Adrenal gland (tissue), 12 donors: ENCODE data around the gene PTGIS. TPM values are rescaled to one million over a fixed set of nuclear protein-coding genes. Genes with fewer than 3 reads are reported as not detected.

ENCODE experiments used
- DNase-seq, 7 donors: peaks; one replicate each; pipeline ENCODE4 v3.0.0-alpha.2; 2019 to 2020
- H3K27ac ChIP-seq, 5 donors: fragments of 200-600 bp; sonication (generic) in 4 of 5; 1 replicate in 3 of 5; 2 replicates in 2 of 5; pipeline versions ENCODE4 v1.5.1 to v1.8.0; 2016 to 2020; ENCODE audit warnings: mild to moderate bottlenecking in 1 of 5
- H3K27me3 ChIP-seq: fragments of 200-600 bp; 2 replicates; pipeline ENCODE4 v1.8.0; 2021
- H3K36me3 ChIP-seq, 2 donors: fragments of 200-600 bp; replicated peaks in 1 of 2; 1 replicate in 1 of 2; 2 replicates in 1 of 2; pipeline versions ENCODE4 v1.5.1 to v1.8.0; 2018 to 2022
- H3K4me1 ChIP-seq, 2 donors: fragments of 200-600 bp; replicated peaks in 1 of 2; 1 replicate in 1 of 2; 2 replicates in 1 of 2; pipeline versions ENCODE4 v1.5.1 to v1.8.0; 2018 to 2021
- H3K4me3 ChIP-seq, 4 donors: fragments of 200-600 bp; sonication (generic) in 3 of 4; one replicate each; pipeline ENCODE4 v1.5.1; 2016 to 2018
- H3K9me3 ChIP-seq, 3 donors: fragments of 200-600 bp; sonication (generic) in 1 of 3; replicated peaks in 1 of 3; 1 replicate in 2 of 3; 2 replicates in 1 of 3; pipeline versions ENCODE4 v1.5.1 to v1.8.0; 2016 to 2021
- POLR2A ChIP-seq, 2 donors: fragments of 450-650 bp; IDR thresholded peaks; one replicate each; pipeline ENCODE4 v1.6.1; 2017; ENCODE audit warnings: antibody characterized with exemption in 2 of 2, mild to moderate bottlenecking in 2 of 2, moderate library complexity in 1 of 2
- WGBS, 4 donors: extraction: QIAGEN DNeasy Blood & Tissue Kit in 2 of 4; methylation state at CpG; one replicate each; pipeline versions ENCODE4 v1.1.5 to v1.1.7; 2013 to 2017; 5-methylcytosine and 5-hydroxymethylcytosine counted together
- intact Hi-C, 2 donors: fragments of 100-400 bp; cut with DNase I; formaldehyde crosslinking; loops; one replicate each; pipeline versions ENCODE4 v1.14.1 to v1.15.0; 2022 to 2023
- polyA plus RNA-seq, 3 donors: library from polyadenylated mRNA; stranded (reverse); fragments of 200-250 nt in 2 of 3; fragments of 350-450 nt in 1 of 3; fragmentation: Illumina TruSeq in 1 of 3; extraction: RNeasy Lipid Tissue Mini Kit (QIAGEN cat#74804) in 1 of 3; gene quantifications; one replicate each; pipeline ENCODE4 v1.2.3, GENCODE V29; 2013 to 2014
- total RNA-seq, 9 donors: library from RNA; depleted of rRNA in 4 of 9; stranded (reverse); fragments of >200 nt in 4 of 9; fragments of 120-200 nt in 1 of 9; fragmentation: NEBNext Ultra II Directional in 1 of 9; extraction: Animal tissue kit (Norgen Biotek cat#: 25700) in 1 of 9; gene quantifications; one replicate each; pipeline versions ENCODE4 v1.1.0 to v1.2.4, GENCODE V29; 2013 to 2023
- TF ChIP-seq, protein P1 (sequence below), 6 experiments: fragments of 450-650 bp in 4 of 6; fragments of 200-600 bp in 2 of 6; sonication (generic) in 1 of 6; IDR thresholded peaks; 1 replicate in 5 of 6; 2 replicates in 1 of 6; pipeline versions ENCODE4 v1.5.1 to v1.8.0; 2016 to 2021; ENCODE audit warnings: antibody characterized with exemption in 6 of 6, mild to moderate bottlenecking in 2 of 6, moderate library complexity in 1 of 6
- donor health status: healthy with polysubstance abuse.
- donor health status: Bipolar disorder and iron deficiency.
- donor health status: DM: yes; HTN: yes; CAD: no.
- donor health status: DM: no; HTN: no; CAD: no.
- donor health status: DM: no; HTN: no; CAD: no.
- donor health status: DM: yes; HTN: yes; CAD: no.

The PTGIS gene
- total and polyA plus RNA-seq, 12 donors = 3.5 to 34.2 (median 8.0) TPM

DNA sequence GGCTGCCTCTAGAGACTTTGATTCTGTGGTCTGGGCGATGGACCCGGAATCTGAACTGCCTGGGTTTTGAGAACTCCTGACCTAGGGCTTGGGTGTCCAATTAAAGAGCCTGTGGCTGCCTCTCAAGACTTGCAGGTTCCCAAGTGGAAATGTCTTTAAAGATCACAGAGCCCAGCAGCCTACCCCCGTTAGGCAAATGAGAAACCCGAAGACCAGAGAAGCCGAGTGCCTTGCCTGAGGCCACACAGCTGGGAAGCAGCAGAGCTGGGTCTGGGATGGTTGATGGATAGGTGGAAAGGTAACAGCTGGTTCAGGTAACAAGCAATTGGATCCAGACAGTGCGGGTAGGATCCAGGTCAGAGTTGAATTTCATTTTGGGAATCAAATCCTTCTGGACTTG is 111.3 kb downstream of the PTGIS start:
- intact Hi-C loops = no loop called here
- H3K4me3 ChIP-seq = no peak overlapping the region
- H3K4me1 ChIP-seq = no peaks in the 10 kb centered on the region
- no peaks in the 10 kb centered on the region for H3K27me3 ChIP-seq
- TF ChIP-seq, protein P1, sequence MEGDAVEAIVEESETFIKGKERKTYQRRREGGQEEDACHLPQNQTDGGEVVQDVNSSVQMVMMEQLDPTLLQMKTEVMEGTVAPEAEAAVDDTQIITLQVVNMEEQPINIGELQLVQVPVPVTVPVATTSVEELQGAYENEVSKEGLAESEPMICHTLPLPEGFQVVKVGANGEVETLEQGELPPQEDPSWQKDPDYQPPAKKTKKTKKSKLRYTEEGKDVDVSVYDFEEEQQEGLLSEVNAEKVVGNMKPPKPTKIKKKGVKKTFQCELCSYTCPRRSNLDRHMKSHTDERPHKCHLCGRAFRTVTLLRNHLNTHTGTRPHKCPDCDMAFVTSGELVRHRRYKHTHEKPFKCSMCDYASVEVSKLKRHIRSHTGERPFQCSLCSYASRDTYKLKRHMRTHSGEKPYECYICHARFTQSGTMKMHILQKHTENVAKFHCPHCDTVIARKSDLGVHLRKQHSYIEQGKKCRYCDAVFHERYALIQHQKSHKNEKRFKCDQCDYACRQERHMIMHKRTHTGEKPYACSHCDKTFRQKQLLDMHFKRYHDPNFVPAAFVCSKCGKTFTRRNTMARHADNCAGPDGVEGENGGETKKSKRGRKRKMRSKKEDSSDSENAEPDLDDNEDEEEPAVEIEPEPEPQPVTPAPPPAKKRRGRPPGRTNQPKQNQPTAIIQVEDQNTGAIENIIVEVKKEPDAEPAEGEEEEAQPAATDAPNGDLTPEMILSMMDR (IDR thresholded peaks at IDR 0.05) = no peak
- TF ChIP-seq POLR2A (IDR thresholded peaks at IDR 0.05) = no peak
- DNase-seq = no peak
- WGBS, 4 donors = 76 to 88% (median 84%) methylated on average over 4 to 6 of the region's 6 CpGs
- no peak overlapping the region for H3K27ac ChIP-seq
- no peaks in the 10 kb centered on the region for H3K9me3 ChIP-seq
- H3K36me3 ChIP-seq = no peaks in the 10 kb centered on the region

DNA sequence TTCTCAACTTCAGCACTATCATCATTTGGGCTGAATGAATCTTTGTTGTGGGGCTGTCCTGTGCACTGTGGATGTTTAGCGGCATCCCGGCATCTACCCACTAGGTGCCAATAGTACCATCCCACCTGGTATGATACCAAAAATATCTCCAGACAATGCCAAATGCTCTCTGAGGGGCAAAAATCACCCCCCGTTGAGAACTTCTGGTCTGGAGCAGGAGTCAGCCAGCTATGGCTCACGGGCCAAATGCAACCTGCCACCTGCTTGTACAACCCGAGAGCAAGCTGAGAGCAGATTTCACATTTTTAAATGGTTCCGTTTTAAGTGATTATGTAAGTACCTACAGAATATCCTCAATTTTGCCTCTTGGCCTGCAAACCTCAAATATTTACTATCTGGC is 112.2 kb downstream of the PTGIS start:
- Histone ChIP-seq H3K9me3 (no peaks in the 10 kb centered on the region), H3K4me1 (no peaks in the 10 kb centered on the region), H3K27me3 (no peaks in the 10 kb centered on the region), H3K4me3 (no peak overlapping the region), H3K27ac (no peak overlapping the region), H3K36me3 (no peaks in the 10 kb centered on the region)
- DNase-seq = no peak
- WGBS, 4 donors = 82 to 88% (median 86%) methylated on average over 6 of the region's 6 CpGs
- intact Hi-C loops = no loop called here
- TF ChIP-seq, protein P1 (IDR thresholded peaks at IDR 0.05) = no peak
- TF ChIP-seq POLR2A (IDR thresholded peaks at IDR 0.05) = no peak

Other genes with a start within 250 kb of the PTGIS start
- 1 to 10 TPM in 5 of 9 donors, under 1 TPM in 4; 0.11 to 8.2 (median 1.4) TPM for gene KCNB1, start 85.5 kb downstream of the PTGIS start, total RNA-seq
- gene KCNB1, start 85.5 kb downstream of the PTGIS start, polyA plus RNA-seq = 1 to 10 TPM in 2 of 3 donors, under 1 TPM in 1; 0.40 to 2.4 (median 1.3) TPM
- gene B4GALT5, start 145.7 kb upstream of the PTGIS start, total RNA-seq = 100 to 1,000 TPM in 2 of 9 donors, 10 to 100 TPM in 7; 47.4 to 137 (median 75.2) TPM
- 10 to 100 TPM; 14.2 to 77.7 (median 18.1) TPM for gene B4GALT5, start 145.7 kb upstream of the PTGIS start, polyA plus RNA-seq
- 10 to 100 TPM; 12.4 to 23.3 (median 18.1) TPM for gene SLC9A8, start 244.7 kb upstream of the PTGIS start, total RNA-seq
- 10 to 100 TPM; 15.5 to 19.1 (median 17.0) TPM for gene SLC9A8, start 244.7 kb upstream of the PTGIS start, polyA plus RNA-seq